ENCODE results near the gene CEP76. TPM values are rescaled to one million over a fixed set of nuclear protein-coding genes. Genes with fewer than 3 reads are reported as not detected.

Gene CEP76
- total RNA-seq, 4 donors from 2014 or later = 5.6 to 35.6 (median 11.7) TPM

DNA sequence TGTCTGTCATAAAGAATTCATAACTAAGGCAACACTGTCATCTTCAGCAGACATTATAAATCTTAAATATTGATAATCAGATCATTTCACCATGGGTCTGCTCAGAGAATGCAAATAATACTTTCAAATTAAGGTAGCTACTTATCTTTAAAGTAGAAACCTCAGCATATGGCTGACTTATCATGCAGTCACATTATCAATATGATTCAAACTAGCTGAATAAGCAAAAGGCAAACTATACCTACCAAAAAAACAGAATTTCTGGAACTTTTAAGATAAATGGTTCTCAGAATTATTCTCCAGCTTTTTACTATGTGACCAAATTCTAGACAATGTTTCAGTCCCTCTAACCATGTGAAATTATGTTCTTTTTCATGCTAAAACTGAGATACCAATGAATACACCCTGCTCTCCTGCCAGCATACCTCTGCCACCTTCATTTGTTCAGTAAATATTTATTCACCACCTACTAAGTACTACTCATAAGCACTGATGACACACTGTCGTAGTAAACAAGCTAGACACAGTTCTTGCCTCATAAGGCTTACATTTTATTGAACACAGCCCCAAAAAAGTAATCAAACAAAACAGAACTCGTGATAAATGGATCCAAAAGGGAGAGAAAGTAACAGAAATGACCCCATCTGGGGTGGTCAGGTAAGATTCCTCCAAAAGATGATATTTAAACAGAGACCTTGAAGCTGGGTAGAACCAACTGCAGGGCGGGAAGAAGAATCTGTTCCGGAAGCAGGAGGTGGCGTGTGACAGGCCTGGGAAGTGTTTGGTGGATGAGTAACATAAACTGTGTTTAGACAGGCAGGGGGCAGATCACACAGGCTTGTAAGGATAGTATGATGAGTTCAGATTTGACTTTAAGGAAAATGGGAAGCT is 62.3 kb downstream of the CEP76 start:
- TF ChIP-seq CTCF (IDR thresholded peaks at IDR 0.05) = no peak
- no peak for TF ChIP-seq POLR2A (IDR thresholded peaks at IDR 0.05)
- no peak overlapping the region for H3K27ac ChIP-seq
- no peaks in the 10 kb centered on the region for H3K27me3 ChIP-seq

DNA sequence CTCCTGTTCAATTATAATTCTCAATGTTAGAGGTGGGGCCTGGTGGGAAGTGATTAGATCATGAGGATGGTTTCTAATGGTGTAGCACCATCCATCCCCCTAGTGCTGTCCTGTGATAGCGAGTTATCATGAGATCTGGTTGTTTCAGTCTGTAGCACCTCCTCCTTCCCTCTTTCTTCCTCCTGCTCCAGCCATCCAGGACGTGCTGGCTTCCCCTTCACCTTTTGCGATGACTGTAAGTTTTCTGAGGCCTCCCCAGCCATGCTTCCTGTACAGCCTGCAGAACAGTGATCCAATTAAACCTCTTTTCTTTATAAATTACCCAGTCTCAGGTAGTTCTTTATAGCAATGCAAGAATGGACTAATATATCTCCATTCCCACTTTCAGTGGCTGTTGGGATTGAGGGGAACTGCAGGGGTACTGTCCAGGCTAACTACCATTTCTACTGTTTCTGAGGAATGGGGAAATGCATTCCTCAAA is 63.8 kb downstream of the CEP76 start:
- Histone ChIP-seq H3K36me3 (no peaks in the 10 kb centered on the region), H3K9me3 (no peaks in the 10 kb centered on the region), H3K27ac (no peak overlapping the region), H3K4me3 (no peak overlapping the region), H3K27me3 (no peaks in the 10 kb centered on the region), H3K4me1 (no peaks in the 10 kb centered on the region)
- DNase-seq = no peak
- TF ChIP-seq CTCF (IDR thresholded peaks at IDR 0.05) = no peak
- TF ChIP-seq POLR2A (IDR thresholded peaks at IDR 0.05) = no peak
- intact Hi-C loops (cut with DNase I; ENCODE audit: low total_unique reads) = no loop called here

More for the DNA sequence above, 62.3 kb downstream of the CEP76 start:
- intact Hi-C loops (cut with DNase I; ENCODE audit: low total_unique reads) = no loop called here
- peaks cover 0 to 2% of the 10 kb centered on the region in 2 donors for H3K4me1 ChIP-seq
- no peaks in the 10 kb centered on the region for H3K36me3 ChIP-seq
- H3K4me3 ChIP-seq = no peak overlapping the region
- H3K9me3 ChIP-seq = no peaks in the 10 kb centered on the region
- DNase-seq = no peak

GRCh38 chr18:12637901-12638643 is 64.5 kb downstream of the CEP76 start:
- H3K9me3 ChIP-seq = no peaks in the 10 kb centered on the region
- H3K27me3 ChIP-seq = no peaks in the 10 kb centered on the region
- no peaks in the 10 kb centered on the region for H3K4me1 ChIP-seq
- no peak for TF ChIP-seq CTCF (IDR thresholded peaks at IDR 0.05)
- TF ChIP-seq POLR2A (IDR thresholded peaks at IDR 0.05) = no peak
- no peak overlapping the region for H3K4me3 ChIP-seq
- no peak for DNase-seq
- no peak overlapping the region for H3K27ac ChIP-seq
- no peaks in the 10 kb centered on the region for H3K36me3 ChIP-seq
- intact Hi-C loops (cut with DNase I; ENCODE audit: low total_unique reads) = no loop called here

GRCh38 chr18:12637393-12637792 is 65.1 kb downstream of the CEP76 start:
- TF ChIP-seq POLR2A (IDR thresholded peaks at IDR 0.05) (no peak), CTCF (IDR thresholded peaks at IDR 0.05) (no peak)
- Histone ChIP-seq H3K9me3 (no peaks in the 10 kb centered on the region), H3K4me1 (no peaks in the 10 kb centered on the region), H3K27ac (no peak overlapping the region), H3K27me3 (no peaks in the 10 kb centered on the region), H3K36me3 (no peaks in the 10 kb centered on the region), H3K4me3 (no peak overlapping the region)
- intact Hi-C loops (cut with DNase I; ENCODE audit: low total_unique reads) = no loop called here
- DNase-seq = no peak
